Renal cortical epithelial cell (primary cell): Measurements from ENCODE around the gene MRPL36. TPM values are rescaled to one million over a fixed set of nuclear protein-coding genes. Genes with fewer than 3 reads are reported as not detected.

Experiments used
- DNase-seq: peaks from one replicate; pipeline ENCODE4 v3.0.0-alpha.2; 2011; ENCODE audit warnings: low read depth
- total RNA-seq: library from RNA; depleted of rRNA; stranded (reverse); fragments of >200 nt; gene quantifications from 2 replicates; pipeline ENCODE4 v1.2.3, GENCODE V29; 2014

Gene MRPL36
- total RNA-seq, 1 donor from 2014 or later = 32.5 TPM

DNA sequence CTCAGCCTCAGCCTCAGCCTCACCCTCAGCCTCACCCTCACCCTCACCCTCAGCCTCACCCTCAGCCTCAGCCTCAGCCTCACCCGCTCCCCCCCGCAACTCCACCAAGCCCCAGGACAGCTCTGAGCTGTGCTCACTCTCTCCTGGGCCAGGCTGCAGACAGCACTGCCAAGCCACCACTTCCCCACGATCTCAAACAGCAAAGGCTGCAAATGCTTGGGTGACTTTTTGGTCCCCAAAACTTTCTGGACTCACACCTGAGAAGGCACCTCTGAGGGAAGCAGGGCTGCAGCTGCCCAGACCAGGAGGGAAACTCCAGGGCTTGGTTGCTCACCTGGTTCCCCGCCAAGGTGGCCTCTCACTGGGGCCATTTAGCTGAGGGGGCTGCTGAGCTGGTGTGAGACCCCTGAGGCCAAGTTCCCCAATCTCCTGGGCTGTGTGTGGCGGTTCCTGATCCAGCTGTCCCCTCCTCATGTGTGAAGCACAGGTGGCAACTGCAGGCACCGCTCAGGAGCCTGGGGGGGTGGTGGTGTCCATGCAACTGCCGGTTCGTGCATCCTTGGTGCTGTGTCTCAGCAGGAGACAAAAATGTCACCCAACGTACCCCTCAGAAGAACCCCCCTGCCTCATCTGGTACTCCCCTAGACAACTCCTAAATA lies 17.8 kb downstream of the MRPL36 start:
- DNase-seq = no peak

DNA sequence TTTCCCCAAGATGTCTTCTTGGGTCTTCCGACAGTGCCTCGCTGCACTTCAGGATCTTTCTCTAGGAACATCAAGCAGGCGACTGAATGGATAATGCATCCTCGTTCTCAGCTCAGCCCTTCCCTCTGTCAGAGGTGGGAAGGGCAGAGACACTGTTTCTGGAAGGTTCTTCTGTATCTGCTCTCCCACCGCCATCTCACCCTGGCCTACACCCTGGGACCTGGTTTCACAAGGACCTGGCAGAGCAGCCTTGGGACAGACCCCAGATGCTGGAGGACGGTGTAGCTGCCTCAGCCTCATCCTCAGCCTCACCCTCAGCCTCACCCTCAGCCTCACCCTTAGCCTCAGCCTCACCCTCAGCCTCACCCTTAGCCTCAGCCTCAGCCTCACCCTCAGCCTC lies 18.5 kb downstream of the MRPL36 start:
- DNase-seq = no peak

DNA sequence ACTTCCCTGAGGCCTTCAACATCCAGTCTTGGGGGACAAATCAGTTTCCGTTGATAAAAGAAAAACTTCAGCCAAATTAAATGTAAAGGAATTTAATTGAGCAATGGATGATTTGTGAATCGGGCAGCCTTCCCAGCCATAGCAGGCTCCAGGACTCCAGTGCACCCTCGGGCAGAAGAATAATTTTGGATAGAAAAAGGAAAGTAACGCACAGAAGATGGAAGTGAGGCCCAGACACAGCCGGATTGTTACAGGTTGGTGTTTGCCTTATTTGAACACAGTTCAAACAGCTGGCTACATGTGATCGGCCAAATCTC lies 19.1 kb downstream of the MRPL36 start:
- DNase-seq = no peak

DNA sequence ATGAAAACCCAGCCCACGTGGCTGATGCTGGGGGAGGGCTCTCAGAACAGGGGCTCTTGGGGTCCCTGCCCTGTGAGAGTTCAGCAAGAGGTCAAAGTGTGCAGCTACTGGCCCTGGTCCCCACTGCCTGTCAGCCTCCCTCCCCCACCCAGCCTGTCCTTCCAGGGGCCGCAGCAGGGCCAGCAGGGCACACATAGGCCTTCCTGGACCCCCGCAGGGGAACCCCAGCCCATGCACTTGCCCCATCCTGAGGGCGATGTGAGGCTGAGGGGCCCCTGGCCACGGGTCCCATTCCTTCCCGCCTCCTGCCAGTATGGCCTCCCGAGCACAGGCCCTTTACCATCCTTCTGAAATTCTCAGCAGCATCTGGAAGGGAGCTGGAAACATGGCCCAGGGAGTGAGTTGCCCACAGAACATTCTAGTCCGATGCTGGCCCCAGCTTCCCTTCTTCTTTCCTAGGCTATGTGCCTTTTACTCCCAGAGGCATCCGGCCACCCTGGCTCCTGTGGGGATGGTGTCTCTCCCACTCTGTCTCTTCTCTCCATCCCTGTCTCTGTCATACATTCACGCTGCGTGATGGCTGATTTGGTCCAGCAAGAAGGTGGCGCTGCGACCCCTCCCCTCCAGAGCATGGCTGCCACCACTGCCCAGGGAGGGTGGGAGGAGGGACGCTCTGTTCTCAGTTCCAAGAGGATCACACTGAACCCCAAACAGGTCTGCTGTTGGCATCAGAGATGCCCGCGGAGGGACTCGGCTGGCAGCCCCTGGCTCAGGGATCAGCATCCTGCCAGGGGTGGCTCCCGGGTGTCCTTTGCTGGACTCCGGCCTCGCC lies 19.6 kb downstream of the MRPL36 start:
- no peak for DNase-seq

DNA sequence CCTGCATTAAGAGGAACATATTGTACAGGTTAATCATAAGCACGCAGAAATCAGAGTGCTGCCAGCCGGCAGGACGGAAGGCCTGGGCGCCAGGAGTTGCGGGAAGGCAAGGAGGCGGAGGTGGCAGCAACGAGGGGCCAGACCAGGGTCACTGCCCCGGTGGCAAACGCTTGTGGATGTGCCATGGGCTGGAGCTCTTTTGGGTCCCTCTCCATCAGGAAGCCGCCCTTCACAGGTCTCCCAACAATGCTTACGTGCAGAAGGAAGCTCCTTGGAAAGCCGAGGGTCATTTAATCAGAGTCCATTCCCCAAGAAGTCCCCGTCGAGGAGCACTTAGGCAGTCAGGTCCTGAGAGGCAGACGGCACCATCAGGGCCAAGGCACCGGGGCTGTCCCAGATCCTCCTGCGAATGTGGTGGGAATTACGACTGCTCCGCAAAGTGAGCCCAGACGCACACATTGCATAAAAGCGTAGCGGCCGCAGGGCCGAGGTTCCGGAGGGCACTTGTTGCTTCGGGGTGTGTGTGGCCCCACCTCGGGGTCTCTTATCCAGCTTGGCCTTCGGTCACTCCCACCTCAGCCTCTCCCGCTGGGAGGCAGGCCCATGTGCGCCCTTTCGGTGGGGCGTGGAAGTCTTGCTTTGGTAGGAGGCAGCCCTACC lies 20.5 kb downstream of the MRPL36 start:
- no peak for DNase-seq

DNA sequence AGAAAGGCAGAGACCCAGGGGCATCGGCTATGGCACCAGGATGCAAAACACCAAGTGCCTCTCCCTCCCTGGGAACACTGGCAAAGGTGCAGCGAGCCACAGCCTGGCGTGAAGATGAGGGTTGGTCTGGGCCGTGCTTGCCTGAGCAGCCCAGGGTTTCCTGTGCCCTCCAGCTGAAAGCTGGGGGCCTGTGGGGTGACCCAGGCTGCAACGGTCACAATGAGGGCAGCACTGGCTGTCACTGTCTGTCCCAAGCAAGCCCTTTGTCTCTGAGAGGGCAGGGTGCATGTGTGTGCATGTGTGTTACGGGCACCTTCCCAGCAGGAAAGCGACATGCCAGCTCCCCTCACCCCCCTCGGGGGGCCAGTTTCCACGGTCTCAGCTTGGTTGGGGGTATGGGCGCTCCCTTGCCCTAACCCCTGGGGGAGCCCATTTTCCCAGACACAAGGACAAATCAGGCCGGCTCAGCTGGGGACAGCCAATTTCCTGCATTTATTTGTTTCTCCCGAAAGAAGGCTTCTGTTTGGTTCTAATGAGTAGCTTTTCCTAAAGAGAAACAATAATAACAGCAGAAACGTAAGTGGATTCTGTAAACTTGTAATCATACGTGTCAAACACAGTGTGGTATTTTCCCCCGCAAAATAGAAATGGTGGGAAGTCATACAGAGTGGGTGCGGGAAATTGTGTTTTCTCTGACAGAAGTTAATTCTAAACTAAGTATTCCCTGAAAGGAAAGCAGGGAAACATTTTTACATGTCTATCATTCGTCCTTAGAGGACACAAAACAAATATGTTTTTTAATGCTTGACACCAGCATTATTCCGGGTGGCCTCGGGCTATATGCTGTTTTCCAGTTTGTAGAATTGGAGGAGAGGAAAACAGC lies 21.3 kb downstream of the MRPL36 start:
- DNase-seq = peak; percentile 75

DNA sequence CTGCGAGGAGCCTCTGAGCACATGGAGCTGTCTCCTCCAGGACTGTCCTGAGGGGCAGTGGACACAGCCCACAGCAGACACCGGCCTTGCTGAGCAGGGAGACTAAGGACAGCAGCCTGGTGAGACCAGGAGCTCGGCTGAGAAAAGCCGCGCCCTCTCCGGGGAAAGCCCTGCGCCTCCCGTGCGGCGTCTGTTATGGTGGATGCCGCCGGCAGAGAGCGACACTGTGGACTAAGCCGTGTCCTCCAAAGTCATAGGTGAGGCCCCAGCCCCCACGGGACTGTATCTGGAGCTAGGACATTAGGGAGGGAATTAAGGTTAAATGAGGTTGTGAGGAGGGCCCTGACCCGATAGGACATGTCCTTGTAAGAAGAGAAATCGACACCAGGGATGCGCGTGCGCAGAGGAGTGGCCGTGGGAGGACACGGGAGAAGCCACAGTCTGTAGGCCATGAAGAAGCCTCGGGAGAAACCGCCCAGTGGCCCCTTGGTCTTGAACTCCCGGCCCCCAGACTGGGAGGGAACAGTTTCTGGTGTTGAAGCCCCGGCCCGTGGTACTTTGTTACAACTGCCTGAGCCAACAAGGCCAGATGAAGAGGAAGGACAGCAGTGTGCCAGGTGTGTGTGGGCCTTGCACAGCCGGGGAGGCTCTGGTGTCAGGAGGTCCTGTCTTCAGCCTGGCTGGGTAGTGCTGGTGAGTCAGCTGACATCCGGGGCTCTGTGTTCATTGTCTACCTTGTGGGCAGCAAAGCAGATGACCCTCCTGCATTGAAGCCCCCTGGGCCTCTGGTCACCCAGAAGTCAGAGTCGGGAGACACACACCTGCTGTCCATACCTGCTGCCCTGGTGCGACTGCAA lies 22.1 kb downstream of the MRPL36 start:
- DNase-seq = no peak

DNA sequence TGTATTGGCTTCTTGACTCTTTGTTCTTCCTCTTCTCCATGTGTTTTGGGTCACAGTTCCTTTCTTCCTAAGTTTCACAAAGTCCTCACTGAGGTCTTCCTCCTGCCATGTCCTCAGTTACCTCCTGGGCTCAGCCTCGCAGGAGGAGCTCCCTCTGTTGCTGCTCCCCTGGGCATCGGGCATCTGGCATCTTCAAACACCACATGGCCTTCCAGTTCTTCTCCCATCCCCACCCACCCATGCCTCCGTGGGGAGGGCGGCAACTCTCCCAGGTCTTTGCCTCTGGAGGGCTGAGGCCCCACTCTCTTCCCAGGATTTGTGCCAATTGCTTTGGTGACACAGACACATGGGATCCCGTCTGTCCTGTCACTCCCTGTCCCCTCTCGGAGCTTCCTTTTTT lies 22.8 kb downstream of the MRPL36 start:
- DNase-seq = no peak

DNA sequence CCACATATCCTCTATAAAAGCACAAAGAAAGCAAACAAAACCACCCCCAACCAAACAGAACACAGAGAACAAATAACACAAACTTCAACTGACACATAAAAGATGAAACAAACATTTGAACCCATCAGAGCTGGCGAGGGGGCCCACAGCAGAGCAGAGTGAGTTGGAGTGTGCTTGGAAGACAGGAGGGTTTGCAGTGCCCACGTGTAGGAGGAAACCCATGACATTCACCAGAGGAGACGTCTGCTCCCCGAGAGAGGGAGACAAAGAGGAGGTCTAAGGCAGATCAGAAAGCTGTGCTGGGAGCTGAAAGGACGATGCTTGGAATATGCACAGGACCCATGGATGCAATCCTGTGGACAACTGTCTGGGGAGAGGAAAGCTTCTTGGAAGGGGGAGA lies 27.0 kb downstream of the MRPL36 start:
- DNase-seq = peak; percentile 32

DNA sequence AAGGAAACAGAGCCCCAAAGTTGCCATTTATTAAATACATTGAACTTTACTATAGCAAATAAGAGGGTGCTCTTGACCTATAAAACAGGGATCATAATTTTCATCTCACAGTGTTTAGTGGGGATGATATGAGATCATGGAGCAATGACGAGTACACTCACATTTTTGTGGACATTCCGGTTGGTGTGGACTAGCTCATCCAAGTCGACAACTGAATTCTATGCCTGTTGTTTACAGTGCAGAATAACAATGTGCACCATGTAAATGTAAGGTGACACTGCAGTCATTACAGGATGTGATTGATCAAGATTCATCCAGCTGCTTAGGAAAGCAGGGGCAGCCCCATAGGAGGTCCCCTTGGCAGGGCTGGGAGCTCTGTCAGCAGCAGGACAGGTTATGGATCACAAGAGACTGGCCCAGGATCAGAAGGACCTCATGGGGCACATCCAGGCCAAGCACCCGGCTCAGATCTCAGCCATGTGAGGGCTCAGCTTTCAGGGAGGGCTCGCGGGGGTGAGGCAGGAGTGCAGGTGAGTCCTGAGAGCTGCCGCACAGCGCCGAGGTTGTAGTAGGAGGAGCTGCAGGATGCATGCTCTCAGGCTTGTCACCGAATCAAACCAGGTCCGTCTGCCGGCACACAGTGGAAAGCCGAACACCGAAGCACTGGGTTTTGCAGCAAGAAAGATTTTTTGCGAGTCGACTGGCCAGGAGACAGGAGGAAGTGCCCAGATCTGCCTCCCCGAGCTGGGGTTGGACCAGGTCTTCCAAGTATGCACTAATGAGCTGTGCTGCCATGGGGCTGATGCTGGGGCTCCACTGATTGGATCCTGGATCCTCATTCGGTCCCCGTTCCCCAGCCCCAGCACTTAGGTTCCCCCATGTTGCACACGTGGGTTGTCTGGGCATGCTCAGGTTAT lies 28.2 kb downstream of the MRPL36 start:
- DNase-seq = no peak

DNA sequence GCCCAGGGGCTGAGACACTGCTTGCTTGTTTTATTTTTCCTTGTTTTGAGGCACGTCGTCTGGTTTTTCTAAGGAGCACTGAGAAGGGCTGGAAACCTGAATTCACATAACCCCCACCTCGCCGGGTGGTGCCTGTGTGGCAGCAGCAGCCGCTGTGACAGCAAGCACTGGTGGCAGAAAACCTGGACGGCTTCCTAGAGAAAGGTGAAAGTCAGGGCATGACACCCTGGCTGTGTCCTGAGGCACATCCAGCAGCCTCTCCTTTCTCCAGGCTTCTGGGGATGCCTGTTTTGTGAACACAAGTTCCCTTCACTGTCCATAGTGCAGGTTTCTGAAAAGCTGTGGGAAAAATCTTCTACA lies 29.2 kb downstream of the MRPL36 start:
- no peak for DNase-seq

DNA sequence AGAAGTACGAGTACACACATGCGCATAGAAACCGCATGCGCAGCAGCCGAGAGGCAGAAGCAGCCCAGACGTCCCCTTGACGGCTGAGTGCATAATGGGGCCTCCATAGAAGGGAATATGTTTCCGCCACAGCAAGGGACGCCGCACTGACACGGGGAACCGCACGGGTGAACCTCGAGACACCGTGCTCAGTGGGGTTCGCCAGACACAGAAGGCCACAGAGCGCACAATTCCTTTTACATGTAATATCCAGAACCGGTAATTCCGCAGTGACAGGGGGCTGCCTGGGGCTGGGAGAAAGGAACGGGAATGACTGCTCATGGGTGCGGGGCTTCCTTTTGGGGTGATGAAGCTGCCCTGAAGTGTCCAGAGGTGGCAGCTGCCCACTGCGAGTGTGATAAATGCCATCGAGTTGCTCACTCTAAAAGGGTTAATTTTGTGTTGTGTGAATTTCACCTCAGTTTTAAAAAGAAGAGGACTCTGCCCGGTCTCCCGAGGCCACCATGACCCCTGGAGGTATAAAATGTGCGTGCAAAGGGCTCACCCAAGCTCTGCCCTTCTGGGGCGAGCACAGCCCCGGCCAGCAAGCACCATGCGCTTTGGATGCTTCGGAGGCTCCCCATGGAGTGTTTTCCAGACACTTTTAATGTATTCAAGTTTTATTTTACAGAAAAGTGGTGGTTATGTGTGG lies 29.7 kb downstream of the MRPL36 start:
- no peak for DNase-seq

DNA sequence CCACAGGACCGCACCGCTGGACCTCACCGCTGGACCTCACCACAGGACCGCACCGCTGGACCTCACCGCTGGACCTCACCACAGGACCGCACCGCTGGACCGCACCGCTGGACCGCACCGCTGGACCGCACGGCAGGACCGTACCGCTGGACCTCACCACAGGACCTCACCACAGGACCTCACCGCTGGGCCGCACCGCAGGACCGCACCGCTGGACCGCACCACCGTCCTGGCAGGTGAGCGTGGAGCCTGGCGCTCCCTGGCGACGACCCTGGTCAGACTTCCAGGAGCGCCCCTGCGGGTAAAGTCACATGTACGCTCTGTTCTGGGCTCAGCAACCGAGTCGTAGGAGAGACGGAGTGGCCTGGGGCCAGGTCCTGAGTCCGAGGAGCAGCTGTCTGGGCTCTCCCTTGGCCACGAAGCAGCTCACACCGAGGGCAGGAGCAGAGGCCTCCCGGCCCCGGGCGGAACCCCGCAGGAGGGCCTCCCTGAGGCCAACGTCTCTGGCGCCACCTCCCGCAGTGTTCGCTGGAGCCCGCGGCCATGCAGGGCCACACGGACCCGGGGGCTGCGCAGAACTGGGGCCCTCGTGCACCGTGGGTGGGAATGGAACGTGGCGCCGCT lies 30.5 kb downstream of the MRPL36 start:
- no peak for DNase-seq

DNA sequence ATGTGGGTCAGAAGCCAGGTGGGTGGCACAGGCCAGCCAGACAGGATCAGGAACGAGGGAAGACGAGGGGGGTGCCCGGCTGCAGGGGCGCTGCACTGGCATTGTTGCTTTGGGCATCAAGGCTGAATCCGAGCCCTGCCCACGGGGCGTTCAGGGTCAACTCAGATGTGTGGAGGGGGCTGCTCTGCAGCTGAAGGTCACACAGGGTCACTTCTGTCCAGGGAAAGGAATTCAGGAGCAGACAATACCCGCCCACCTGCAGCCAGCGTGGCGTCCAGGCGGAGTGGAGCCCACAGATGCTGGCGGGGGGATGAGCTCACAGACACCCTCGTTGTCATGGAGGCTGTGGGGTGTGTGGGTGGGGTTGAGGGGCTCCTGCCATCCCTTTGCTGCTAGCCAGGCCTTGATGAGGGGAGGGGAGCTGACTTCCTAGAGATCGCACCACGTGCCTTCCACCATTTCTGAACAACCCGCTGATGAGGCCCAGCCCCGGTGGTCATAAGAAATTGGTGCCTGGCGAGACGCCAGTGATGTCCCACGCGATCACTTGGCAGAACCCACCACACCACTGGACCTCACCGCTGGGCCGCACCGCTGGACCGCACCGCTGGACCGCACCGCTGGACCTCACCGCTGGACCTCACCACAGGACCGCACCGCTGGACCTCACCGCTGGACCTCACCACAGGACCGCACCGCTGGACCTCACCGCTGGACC lies 31.2 kb downstream of the MRPL36 start:
- no peak for DNase-seq

DNA sequence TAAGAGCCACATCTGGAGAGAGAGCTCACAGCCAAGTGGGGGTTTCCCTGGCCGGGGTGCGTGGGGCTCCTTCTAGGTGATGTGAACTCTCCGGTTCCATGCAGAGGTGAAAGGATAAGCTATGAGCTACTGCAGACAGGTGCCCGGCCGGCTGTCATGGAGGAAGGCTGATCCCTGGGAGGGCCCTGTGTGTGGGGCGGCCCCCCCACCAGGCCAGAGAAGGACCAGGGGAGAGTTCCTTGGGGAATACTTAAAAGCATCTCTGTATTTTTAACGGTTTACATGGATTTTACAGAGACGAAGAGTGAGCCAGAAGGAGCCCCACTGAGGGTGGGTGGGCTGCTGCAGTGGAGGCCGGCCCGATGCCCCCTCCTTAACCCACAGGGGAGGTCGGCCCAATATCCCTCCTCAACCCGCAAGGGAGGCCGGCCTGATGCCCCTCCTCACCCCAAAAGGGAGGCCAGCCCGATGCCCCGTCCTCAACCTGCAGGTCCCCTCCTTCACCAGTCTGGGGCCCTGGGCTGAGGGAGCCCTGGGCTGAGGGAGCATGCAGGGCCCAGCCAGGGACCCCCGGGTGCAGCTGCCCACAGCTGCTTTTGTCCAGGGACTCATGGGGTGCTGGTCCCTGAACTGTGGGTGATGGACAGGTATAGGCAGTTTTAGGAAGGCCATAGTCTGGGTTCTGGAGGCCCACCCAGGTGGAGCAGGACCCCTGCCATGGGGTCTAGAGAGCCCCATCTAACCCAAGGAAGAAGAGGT lies 31.9 kb downstream of the MRPL36 start:
- DNase-seq = no peak

DNA sequence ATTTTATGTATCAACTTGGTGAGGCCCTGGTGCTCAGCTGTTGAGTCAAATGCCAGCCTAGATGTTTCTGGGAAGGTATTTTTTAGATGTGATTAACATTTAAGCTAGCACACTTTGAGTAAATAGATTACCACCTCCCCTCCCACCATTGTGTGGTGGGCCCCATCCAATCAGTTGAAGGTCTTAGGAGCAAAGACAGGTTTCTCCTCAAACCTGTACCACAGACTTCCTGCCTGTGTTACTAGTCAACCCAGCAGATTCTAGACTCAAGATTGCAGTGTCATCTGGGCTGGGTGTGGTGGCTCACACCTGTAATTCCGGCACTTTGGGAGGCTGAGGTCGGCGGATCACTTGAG lies 33.8 kb downstream of the MRPL36 start:
- no peak for DNase-seq

DNA sequence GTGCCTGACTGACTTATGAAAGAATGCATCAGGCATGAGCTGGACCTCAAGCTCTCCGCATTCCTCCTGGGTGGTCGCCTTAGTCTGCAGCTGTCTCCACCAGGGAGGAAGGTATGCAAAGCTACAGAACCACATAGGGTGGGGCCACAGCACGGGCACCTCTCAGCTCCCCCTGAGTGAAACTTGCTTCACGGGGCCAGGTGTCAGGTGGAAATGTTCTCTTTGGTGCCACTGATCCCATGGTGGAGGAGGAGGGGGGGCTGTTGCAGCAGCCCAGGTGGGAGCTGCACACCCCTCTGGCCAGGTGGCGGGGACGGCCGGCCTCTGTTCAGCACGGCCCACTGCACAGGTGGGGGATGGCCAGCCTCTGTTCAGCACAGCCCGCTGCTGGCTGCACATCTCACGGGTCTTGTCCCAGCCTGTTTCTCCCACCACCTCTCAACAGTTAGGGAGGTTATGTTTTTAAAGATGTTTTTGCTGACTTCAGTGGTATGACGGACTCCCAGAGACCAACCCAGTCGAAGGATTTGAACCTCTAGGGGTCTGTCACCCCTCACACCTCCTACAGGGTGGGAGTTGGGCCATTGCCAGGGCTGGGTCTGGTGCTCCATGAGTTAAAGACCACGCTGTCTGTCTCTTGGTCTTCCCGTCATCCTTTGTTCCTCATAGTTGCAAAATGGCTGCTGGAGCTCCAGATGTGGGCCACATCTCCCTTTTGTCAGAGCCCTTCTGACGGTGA lies 34.3 kb downstream of the MRPL36 start:
- no peak for DNase-seq
